ENCODE results near the gene RIN2. TPM values are rescaled to one million over a fixed set of nuclear protein-coding genes. Genes with fewer than 3 reads are reported as not detected.

RIN2 gene
- total RNA-seq, 1 donor from 2014 or later, result 21.2 TPM

DNA sequence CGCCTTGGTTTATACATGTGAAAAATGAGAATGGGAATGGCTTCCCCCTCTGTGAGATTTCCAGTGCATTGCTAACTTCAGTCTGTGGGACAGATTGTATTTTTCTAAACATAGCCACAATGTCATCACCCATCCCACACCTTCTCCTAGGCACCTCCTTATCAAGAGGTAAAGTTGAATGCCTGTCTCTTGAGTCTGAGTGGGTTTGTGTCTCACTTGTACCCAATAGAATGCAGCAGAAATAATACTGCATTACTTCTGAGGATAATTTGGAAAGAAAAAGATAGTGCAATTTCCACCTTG lies 27.9 kb downstream of the RIN2 start:
- no peaks in the 10 kb centered on the region for H3K9me3 ChIP-seq (ENCODE audit: insufficient read depth, low read depth, low read length)
- FAIRE-seq (no peak), DNase-seq (ENCODE audit: low read depth) (peak; percentile 88)
- no peak overlapping the region for H2AFZ ChIP-seq (ENCODE audit: low read depth, low read length)
- no peak for TF ChIP-seq EZH2 (IDR thresholded peaks at IDR 0.05; ENCODE audit: insufficient read depth, low read length)
- TF ChIP-seq, protein P1, sequence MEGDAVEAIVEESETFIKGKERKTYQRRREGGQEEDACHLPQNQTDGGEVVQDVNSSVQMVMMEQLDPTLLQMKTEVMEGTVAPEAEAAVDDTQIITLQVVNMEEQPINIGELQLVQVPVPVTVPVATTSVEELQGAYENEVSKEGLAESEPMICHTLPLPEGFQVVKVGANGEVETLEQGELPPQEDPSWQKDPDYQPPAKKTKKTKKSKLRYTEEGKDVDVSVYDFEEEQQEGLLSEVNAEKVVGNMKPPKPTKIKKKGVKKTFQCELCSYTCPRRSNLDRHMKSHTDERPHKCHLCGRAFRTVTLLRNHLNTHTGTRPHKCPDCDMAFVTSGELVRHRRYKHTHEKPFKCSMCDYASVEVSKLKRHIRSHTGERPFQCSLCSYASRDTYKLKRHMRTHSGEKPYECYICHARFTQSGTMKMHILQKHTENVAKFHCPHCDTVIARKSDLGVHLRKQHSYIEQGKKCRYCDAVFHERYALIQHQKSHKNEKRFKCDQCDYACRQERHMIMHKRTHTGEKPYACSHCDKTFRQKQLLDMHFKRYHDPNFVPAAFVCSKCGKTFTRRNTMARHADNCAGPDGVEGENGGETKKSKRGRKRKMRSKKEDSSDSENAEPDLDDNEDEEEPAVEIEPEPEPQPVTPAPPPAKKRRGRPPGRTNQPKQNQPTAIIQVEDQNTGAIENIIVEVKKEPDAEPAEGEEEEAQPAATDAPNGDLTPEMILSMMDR (IDR thresholded peaks at IDR 0.05; ENCODE audit: insufficient read depth, low read depth, low read length), result no peak
- Mint-ChIP-seq H3K4me3 (ENCODE audit: unreplicated experiment) (no peak overlapping the region), H3K27me3 (ENCODE audit: low read depth, unreplicated experiment) (no peaks in the 10 kb centered on the region), H3K36me3 (ENCODE audit: low read depth, unreplicated experiment) (no peaks in the 10 kb centered on the region), H3K27ac (ENCODE audit: unreplicated experiment) (peak overlapping the region; percentile 90), H3K4me1 (ENCODE audit: low read depth, unreplicated experiment) (peaks cover 49% of the 10 kb centered on the region), H3K9me3 (ENCODE audit: unreplicated experiment) (no peaks in the 10 kb centered on the region)
- peak overlapping the region; percentile 85 for H3K27ac ChIP-seq (ENCODE audit: low read depth, low read length)
- peak overlapping the region; percentile 58 for H3K9ac ChIP-seq (ENCODE audit: low read length)
- H3K36me3 ChIP-seq (ENCODE audit: insufficient read depth, low read length), result no peaks in the 10 kb centered on the region
- no peaks in the 10 kb centered on the region for H3K27me3 ChIP-seq (ENCODE audit: insufficient read depth, low read length)
- no peaks in the 10 kb centered on the region for H3K79me2 ChIP-seq (ENCODE audit: insufficient read depth, low read length)
- peaks cover 34% of the 10 kb centered on the region for H3K4me1 ChIP-seq (ENCODE audit: insufficient read depth, low read length)
- H4K20me1 ChIP-seq (ENCODE audit: insufficient read depth, low read length), result no peaks in the 10 kb centered on the region
- peak overlapping the region; percentile 1 for H3K4me3 ChIP-seq (ENCODE audit: insufficient read depth, low read depth, low read length)
- peak overlapping the region; percentile 73 for H3K4me2 ChIP-seq (ENCODE audit: low read length)

DNA sequence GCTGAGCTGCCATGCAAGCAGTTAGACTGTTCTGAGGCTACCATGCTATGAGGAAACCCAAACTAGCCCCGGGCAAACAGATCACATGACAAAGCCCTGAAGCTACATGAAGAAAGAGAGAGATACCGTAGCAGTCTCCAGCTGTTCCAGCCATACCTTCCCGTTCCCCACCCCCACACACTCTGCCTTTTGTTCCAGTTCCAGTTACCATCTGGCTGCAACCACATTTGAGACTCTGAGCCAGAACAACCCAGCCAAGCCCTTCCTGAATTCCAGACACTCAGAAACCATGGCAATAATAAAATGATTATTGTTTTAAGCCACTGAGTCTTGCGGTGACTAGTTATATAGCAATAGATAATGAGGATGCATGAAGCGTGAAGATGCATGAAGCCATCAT lies 28.3 kb downstream of the RIN2 start:
- FAIRE-seq (no peak), DNase-seq (ENCODE audit: low read depth) (peak; percentile 98)
- H3K9me3 Mint-ChIP-seq (ENCODE audit: unreplicated experiment), result no peaks in the 10 kb centered on the region
- H3K4me1 Mint-ChIP-seq (ENCODE audit: low read depth, unreplicated experiment), result peaks cover 49% of the 10 kb centered on the region
- Histone ChIP-seq H3K4me1 (ENCODE audit: insufficient read depth, low read length) (peaks cover 34% of the 10 kb centered on the region), H4K20me1 (ENCODE audit: insufficient read depth, low read length) (no peaks in the 10 kb centered on the region), H3K27ac (ENCODE audit: low read depth, low read length) (peak overlapping the region; percentile 85), H3K79me2 (ENCODE audit: insufficient read depth, low read length) (no peaks in the 10 kb centered on the region), H3K9me3 (ENCODE audit: insufficient read depth, low read depth, low read length) (no peaks in the 10 kb centered on the region), H3K4me3 (ENCODE audit: insufficient read depth, low read depth, low read length) (peak overlapping the region; percentile 1), H3K9ac (ENCODE audit: low read length) (peak overlapping the region; percentile 58), H3K4me2 (ENCODE audit: low read length) (peak overlapping the region; percentile 73), H3K27me3 (ENCODE audit: insufficient read depth, low read length) (no peaks in the 10 kb centered on the region), H3K36me3 (ENCODE audit: insufficient read depth, low read length) (no peaks in the 10 kb centered on the region), H2AFZ (ENCODE audit: low read depth, low read length) (no peak overlapping the region)
- peak overlapping the region; percentile 90 for H3K27ac Mint-ChIP-seq (ENCODE audit: unreplicated experiment)
- peak overlapping the region; percentile 2 for H3K4me3 Mint-ChIP-seq (ENCODE audit: unreplicated experiment)
- H3K36me3 Mint-ChIP-seq (ENCODE audit: low read depth, unreplicated experiment), result no peaks in the 10 kb centered on the region
- TF ChIP-seq EZH2 (IDR thresholded peaks at IDR 0.05; ENCODE audit: insufficient read depth, low read length), result no peak
- TF ChIP-seq, protein P1 (IDR thresholded peaks at IDR 0.05; ENCODE audit: insufficient read depth, low read depth, low read length), result no peak
- no peaks in the 10 kb centered on the region for H3K27me3 Mint-ChIP-seq (ENCODE audit: low read depth, unreplicated experiment)

DNA sequence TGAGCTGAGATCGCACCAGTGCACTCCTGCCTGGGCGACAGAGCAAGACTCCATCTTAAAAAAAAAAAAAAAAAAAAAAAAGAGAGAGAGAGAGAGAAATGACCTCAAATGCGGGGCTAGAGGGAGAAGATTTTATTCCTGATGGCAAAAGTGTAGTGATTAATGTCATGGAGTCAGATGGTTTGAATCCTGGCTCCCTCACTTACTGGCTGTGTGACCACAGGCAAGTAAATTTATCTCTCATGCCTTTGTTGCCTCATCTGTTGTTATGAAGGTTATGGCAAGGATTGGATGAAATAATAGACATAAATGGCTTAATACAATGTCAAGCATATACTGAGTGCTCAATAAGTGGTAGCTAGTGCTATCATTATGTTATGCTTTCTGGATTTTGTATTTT lies 29.3 kb downstream of the RIN2 start:
- Histone ChIP-seq H2AFZ (ENCODE audit: low read depth, low read length) (no peak overlapping the region), H3K79me2 (ENCODE audit: insufficient read depth, low read length) (no peaks in the 10 kb centered on the region), H3K27ac (ENCODE audit: low read depth, low read length) (no peak overlapping the region), H3K9ac (ENCODE audit: low read length) (no peak overlapping the region), H3K9me3 (ENCODE audit: insufficient read depth, low read depth, low read length) (no peaks in the 10 kb centered on the region), H3K36me3 (ENCODE audit: insufficient read depth, low read length) (no peaks in the 10 kb centered on the region), H3K4me3 (ENCODE audit: insufficient read depth, low read depth, low read length) (no peak overlapping the region), H4K20me1 (ENCODE audit: insufficient read depth, low read length) (no peaks in the 10 kb centered on the region), H3K27me3 (ENCODE audit: insufficient read depth, low read length) (no peaks in the 10 kb centered on the region), H3K4me1 (ENCODE audit: insufficient read depth, low read length) (peaks cover 34% of the 10 kb centered on the region), H3K4me2 (ENCODE audit: low read length) (no peak overlapping the region)
- peaks cover 51% of the 10 kb centered on the region for H3K4me1 Mint-ChIP-seq (ENCODE audit: low read depth, unreplicated experiment)
- no peak overlapping the region for H3K4me3 Mint-ChIP-seq (ENCODE audit: unreplicated experiment)
- peaks cover 2% of the 10 kb centered on the region for H3K36me3 Mint-ChIP-seq (ENCODE audit: low read depth, unreplicated experiment)
- no peak for TF ChIP-seq EZH2 (IDR thresholded peaks at IDR 0.05; ENCODE audit: insufficient read depth, low read length)
- TF ChIP-seq, protein P1 (IDR thresholded peaks at IDR 0.05; ENCODE audit: insufficient read depth, low read depth, low read length), result no peak
- FAIRE-seq (no peak), DNase-seq (ENCODE audit: low read depth) (peak; percentile 53)
- peak overlapping the region; percentile 90 for H3K27ac Mint-ChIP-seq (ENCODE audit: unreplicated experiment)
- H3K9me3 Mint-ChIP-seq (ENCODE audit: unreplicated experiment), result no peaks in the 10 kb centered on the region
- no peaks in the 10 kb centered on the region for H3K27me3 Mint-ChIP-seq (ENCODE audit: low read depth, unreplicated experiment)

Measured in astrocyte (in vitro differentiated cells and primary cell).